ENCODE measurements around the gene FCN3. TPM values are rescaled to one million over a fixed set of nuclear protein-coding genes. Genes with fewer than 3 reads are reported as not detected.

Gene FCN3
- total RNA-seq, 6 experiments from 2014 or later = not detected

DNA sequence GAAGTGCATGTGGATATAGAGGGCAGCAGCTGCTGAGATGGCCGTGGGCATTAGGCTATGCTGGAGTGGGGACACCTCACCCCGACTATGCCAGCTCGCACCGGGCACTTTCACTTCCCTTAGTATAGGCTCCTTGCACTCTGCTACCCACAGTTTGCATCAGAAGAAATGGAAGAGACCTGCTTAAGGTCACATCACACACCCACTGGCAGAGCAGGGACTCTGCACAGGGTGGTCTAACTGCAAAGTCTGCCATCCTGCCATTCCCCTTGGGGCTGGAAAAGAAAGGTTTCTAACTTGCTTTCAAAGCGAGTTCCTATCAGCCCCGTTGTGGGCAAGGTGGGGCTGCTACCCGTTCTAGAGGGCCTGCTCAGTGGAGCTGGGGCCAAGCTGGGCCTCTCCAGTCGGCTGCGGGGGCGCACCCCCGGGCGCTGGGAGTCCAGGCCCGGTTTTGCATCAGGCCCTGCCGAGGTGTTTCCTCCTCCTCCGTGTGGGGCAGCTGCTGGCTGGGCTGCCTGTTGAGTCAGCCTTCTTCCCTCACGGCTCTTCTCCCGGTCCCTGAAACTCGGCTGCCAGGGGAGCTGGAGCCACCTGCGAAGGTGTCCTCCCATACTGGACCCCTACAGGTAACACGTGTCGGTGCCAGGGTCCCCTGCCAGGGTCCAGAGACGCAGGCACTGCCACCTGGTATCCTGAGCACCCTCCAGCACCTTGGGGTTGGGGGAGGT lies 32.9 kb downstream of the FCN3 start, which contains the start of gene SYTL1:
TSS of gene SYTL1 (plus strand) at position 498 of the 728 bp plus-strand sequence. CDS start 3,313 bp downstream, outside the sequence.
- Mint-ChIP-seq H3K4me3 (no peak within 1 kb of the TSS), H3K36me3 (ENCODE audit: low read depth) (peaks cover 2% of the 10 kb centered on the region; the same call in 1 of the 2 replicates), H3K4me1 (ENCODE audit: low read depth) (peaks cover 28% of the 10 kb centered on the region)

DNA sequence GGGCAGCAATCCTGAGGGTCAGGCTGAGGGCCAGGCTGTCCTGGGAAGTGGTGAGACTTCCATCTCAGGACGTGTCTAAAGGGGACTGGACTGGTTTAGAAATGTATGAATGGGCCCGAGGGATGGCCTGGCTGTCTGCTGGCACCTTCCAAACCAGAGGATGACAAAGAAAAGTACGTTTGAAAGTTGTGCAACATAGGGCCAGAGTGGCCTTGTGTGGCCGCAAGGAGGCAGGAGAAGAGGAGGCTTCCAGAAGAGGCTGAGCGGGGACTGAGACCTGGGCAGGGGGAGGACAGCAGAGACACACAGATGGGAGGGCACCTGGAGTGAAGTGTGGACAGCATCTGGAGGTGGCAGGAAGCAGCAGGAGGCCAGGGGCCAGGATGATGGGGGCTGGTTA lies 35.4 kb downstream of the FCN3 start:
- Mint-ChIP-seq H3K9me3 (no peaks in the 10 kb centered on the region), H3K36me3 (ENCODE audit: low read depth) (peaks cover 7% of the 10 kb centered on the region; the same call in 1 of the 2 replicates), H3K27ac (no peak overlapping the region), H3K4me1 (ENCODE audit: low read depth) (peaks cover 28% of the 10 kb centered on the region), H3K27me3 (ENCODE audit: insufficient read depth) (peaks cover 1% of the 10 kb centered on the region; the same call in 1 of the 2 replicates), H3K4me3 (no peak overlapping the region)
- TF ChIP-seq, protein P1, sequence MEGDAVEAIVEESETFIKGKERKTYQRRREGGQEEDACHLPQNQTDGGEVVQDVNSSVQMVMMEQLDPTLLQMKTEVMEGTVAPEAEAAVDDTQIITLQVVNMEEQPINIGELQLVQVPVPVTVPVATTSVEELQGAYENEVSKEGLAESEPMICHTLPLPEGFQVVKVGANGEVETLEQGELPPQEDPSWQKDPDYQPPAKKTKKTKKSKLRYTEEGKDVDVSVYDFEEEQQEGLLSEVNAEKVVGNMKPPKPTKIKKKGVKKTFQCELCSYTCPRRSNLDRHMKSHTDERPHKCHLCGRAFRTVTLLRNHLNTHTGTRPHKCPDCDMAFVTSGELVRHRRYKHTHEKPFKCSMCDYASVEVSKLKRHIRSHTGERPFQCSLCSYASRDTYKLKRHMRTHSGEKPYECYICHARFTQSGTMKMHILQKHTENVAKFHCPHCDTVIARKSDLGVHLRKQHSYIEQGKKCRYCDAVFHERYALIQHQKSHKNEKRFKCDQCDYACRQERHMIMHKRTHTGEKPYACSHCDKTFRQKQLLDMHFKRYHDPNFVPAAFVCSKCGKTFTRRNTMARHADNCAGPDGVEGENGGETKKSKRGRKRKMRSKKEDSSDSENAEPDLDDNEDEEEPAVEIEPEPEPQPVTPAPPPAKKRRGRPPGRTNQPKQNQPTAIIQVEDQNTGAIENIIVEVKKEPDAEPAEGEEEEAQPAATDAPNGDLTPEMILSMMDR (IDR thresholded peaks at IDR 0.05) = no peak
- DNase-seq = no peak

More for the DNA sequence above, 32.9 kb downstream of the FCN3 start, which contains the start of gene SYTL1:
- Mint-ChIP-seq H3K27ac (0 out of 2 replicates have a peak within 1 kb of the TSS, but pooled peaks have one; percentile 29), H3K9me3 (no peaks in the 10 kb centered on the region), H3K27me3 (ENCODE audit: insufficient read depth) (peaks cover 5% of the 10 kb centered on the region)
- peak; percentile 57 for DNase-seq
- TF ChIP-seq, protein P1 (IDR thresholded peaks at IDR 0.05) = no peak

DNA sequence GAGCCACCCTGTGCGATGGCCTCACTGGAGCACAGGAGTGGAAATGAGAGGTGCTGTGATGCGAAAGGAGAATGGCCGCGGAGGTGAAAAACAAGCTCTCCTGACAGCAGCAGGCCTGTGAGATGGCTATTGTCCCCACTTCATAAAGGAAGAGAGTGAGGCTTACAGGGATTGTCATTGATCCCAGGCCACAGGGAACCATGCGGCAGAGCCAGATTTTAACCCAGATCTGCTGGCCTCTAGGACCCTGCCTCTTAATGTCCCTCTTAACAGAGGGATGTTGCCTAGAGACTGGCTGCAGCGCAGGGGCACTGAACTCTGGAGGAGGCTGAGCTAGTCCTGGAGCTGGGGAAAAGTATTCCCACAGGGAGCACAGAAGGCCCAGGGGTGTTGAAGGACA lies 35.9 kb downstream of the FCN3 start:
- DNase-seq = no peak
- Mint-ChIP-seq H3K4me1 (ENCODE audit: low read depth) (peaks cover 28% of the 10 kb centered on the region), H3K9me3 (no peaks in the 10 kb centered on the region), H3K4me3 (no peak overlapping the region), H3K27ac (no peak overlapping the region), H3K36me3 (ENCODE audit: low read depth) (peaks cover 7% of the 10 kb centered on the region; the same call in 1 of the 2 replicates), H3K27me3 (ENCODE audit: insufficient read depth) (peaks cover 1% of the 10 kb centered on the region; the same call in 1 of the 2 replicates)
- TF ChIP-seq, protein P1 (IDR thresholded peaks at IDR 0.05) = no peak

DNA sequence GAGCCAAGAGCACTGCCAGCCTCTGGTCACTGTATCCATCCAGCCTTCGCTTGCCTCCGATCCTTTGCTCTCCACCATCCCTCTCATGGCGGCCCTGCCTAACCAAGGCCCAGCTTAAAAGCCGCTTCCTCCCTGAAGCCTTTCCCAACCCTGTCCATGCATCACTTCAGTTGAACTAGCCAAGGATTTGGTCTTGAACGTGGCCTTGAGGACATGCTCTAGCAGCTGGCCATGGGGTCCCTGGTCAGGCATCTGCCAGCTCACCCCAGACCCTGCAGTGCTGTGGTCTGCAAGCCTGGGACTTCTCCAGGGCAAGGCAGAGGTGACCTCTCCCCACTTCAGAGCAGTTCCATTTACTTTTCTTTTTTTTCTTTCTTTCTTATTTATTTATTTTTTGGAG lies 37.9 kb downstream of the FCN3 start:
- no peak overlapping the region for H3K27ac Mint-ChIP-seq
- H3K4me3 Mint-ChIP-seq = no peak overlapping the region
- peaks cover 17% of the 10 kb centered on the region for H3K4me1 Mint-ChIP-seq (ENCODE audit: low read depth)
- TF ChIP-seq, protein P1 (IDR thresholded peaks at IDR 0.05) = no peak
- no peak for DNase-seq
- H3K36me3 Mint-ChIP-seq (ENCODE audit: low read depth) = peaks cover 7% of the 10 kb centered on the region; the same call in 1 of the 2 replicates
- peaks cover 1% of the 10 kb centered on the region; the same call in 1 of the 2 replicates for H3K27me3 Mint-ChIP-seq (ENCODE audit: insufficient read depth)
- no peaks in the 10 kb centered on the region for H3K9me3 Mint-ChIP-seq

DNA sequence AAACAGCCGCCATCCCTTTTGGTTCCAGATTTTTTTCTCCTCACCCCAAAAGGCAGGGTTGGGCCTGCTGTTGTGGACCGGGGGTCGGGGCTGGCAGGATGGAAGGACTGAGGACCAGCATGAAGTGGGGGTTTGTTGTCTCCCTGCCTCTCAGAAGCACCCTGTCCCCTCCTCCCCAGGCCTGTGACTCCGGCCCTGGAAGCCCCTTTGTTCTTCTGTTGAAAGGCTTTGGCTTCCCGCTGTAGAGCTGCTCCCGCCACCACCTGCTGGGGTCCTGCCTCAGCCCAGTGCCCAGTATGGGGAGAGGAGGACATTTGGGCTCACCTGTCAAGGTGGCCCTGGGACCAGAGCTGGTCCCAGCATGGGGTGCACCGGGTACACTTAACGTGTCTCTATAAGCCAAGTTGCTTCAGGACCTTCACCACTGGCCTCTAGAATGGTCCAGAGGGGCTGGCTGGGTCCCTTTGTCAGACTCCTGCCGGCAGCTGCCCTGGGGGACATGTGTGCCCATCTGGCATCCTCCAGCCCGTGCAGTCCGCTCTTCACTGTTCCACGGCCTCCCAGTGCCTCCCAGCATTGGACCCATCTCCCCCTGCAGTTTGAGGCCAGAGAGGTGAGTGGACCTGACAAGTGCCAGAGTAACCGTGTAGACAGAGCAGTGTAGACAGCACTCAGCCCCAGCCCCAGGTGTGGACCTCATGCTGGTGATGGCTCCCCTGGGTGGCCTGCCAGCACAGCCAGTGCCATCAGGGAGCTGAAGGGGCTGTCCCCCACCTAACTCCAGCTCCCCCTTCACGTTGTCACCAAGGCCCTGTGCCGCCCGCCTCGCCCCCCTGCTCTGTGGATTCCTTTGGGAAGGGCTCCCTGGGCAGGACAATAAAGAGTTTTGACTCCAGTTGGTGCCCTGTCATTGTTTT lies 38.9 kb downstream of the FCN3 start:
- no peak overlapping the region for H3K27ac Mint-ChIP-seq
- TF ChIP-seq, protein P1 (IDR thresholded peaks at IDR 0.05) = no peak
- DNase-seq = no peak
- H3K27me3 Mint-ChIP-seq (ENCODE audit: insufficient read depth) = no peaks in the 10 kb centered on the region; the same call in 1 of the 2 replicates
- H3K36me3 Mint-ChIP-seq (ENCODE audit: low read depth) = peaks cover 7% of the 10 kb centered on the region; the same call in 1 of the 2 replicates
- no peak overlapping the region for H3K4me3 Mint-ChIP-seq
- H3K4me1 Mint-ChIP-seq (ENCODE audit: low read depth) = peaks cover 7% of the 10 kb centered on the region
- H3K9me3 Mint-ChIP-seq = no peaks in the 10 kb centered on the region
